Left ventricle myocardium inferior (tissue), 1 donor: ENCODE measurements around the gene TXNIP. TPM values are rescaled to one million over a fixed set of nuclear protein-coding genes. Genes with fewer than 3 reads are reported as not detected.

ENCODE experiments used
- DNase-seq: peaks from one replicate; pipeline ENCODE4 v3.0.0-alpha.2; 2020
- H3K27ac ChIP-seq: fragments of 200-600 bp; replicated peaks from 2 replicates; pipeline ENCODE4 v1.8.0; 2021
- H3K27me3 ChIP-seq: fragments of 200-600 bp; 2 replicates; pipeline ENCODE4 v1.8.0; 2021; ENCODE audit warnings: low read depth
- H3K36me3 ChIP-seq: fragments of 200-600 bp; 2 replicates; pipeline ENCODE4 v1.8.0; 2021
- H3K4me1 ChIP-seq: fragments of 200-600 bp; 2 replicates; pipeline ENCODE4 v1.8.0; 2021
- H3K4me3 ChIP-seq: fragments of 200-600 bp; 2 replicates; pipeline ENCODE4 v1.8.0; 2021; ENCODE audit warnings: mild to moderate bottlenecking, moderate library complexity
- H3K9me3 ChIP-seq: fragments of 200-600 bp; replicated peaks from 2 replicates; pipeline ENCODE4 v1.8.0; 2021
- CTCF ChIP-seq: fragments of 200-600 bp; IDR thresholded peaks from 2 replicates; pipeline ENCODE4 v1.8.0; 2021; ENCODE audit warnings: antibody characterized with exemption, mild to moderate bottlenecking, borderline replicate concordance
- intact Hi-C: fragments of 100-400 bp; cut with micrococcal nuclease; formaldehyde crosslinking; loops from one replicate; pipeline ENCODE4 v1.11.0; 2022
- long read RNA-seq: library from polyadenylated mRNA; unstranded; transcript quantifications from one replicate; pipeline ENCODE4 v2.0.0, GENCODE V29; 2021
- total RNA-seq: library from RNA; stranded (reverse); fragmentation: NEBNext Ultra II Directional; extraction: Animal tissue kit (Norgen Biotek cat#: 25700); gene quantifications from one replicate; pipeline ENCODE4 v1.2.1, GENCODE V29; 2021
- donor health status: DM: no; HTN: yes; CAD: no; lungs with severe emphysema.

TXNIP gene
- total RNA-seq: 753 TPM
- long read RNA-seq, transcript TXNIP-202 (2 exons, 509 nt): minor isoform, 5 of 406 reads
- long read RNA-seq, transcript TXNIP-204 (8 exons, 2,926 nt): major isoform, 313 of 406 reads
- long read RNA-seq, partial matches to known transcripts: 66 of 406 reads
- long read RNA-seq, other reads (novel, unspliced or antisense): 19 of 406 reads

- DNase-seq: peak; percentile 99
- no peaks in the 10 kb centered on the region for H3K27me3 ChIP-seq
- TF ChIP-seq CTCF: no peak
- H3K4me3 ChIP-seq: peak within 1 kb of the TSS; percentile 86
- intact Hi-C loops: no loop called here
- H3K9me3 ChIP-seq: no peaks in the 10 kb centered on the region
- peaks cover 88% of the 10 kb centered on the region for H3K4me1 ChIP-seq
- H3K36me3 ChIP-seq: peaks cover 40% of the 10 kb centered on the region
- H3K27ac ChIP-seq: peak within 1 kb of the TSS; percentile 99
Observed at GRCh38 chr1:145996433-145997015, at the start of gene TXNIP. TSS of gene TXNIP (minus strand) at chr1:145996579. CDS start at chr1:145996266, 313 bp downstream.

- Histone ChIP-seq H3K4me1 (peaks cover 31% of the 10 kb centered on the region), H3K4me3 (peak overlapping the region; percentile 69), H3K9me3 (no peaks in the 10 kb centered on the region), H3K36me3 (no peaks in the 10 kb centered on the region), H3K27me3 (no peaks in the 10 kb centered on the region), H3K27ac (peak overlapping the region; percentile 87)
- DNase-seq: no peak
- no peak for TF ChIP-seq CTCF
- intact Hi-C loops: no loop called here
Observed at GRCh38 chr1:146039844-146040194, 43.4 kb upstream of the TXNIP start.

- Histone ChIP-seq H3K9me3 (no peaks in the 10 kb centered on the region), H3K27me3 (no peaks in the 10 kb centered on the region), H3K4me3 (peak overlapping the region; percentile 69), H3K27ac (peak overlapping the region; percentile 87), H3K4me1 (peaks cover 31% of the 10 kb centered on the region), H3K36me3 (no peaks in the 10 kb centered on the region)
- no peak for TF ChIP-seq CTCF
- intact Hi-C loops: no loop called here
- DNase-seq: peak; percentile 77
Observed at GRCh38 chr1:146036965-146037646, 40.7 kb upstream of the TXNIP start.

GRCh38 chr1:146036241-146036964 is 40.0 kb upstream of the TXNIP start:
- Histone ChIP-seq H3K27me3 (no peaks in the 10 kb centered on the region), H3K9me3 (no peaks in the 10 kb centered on the region), H3K4me1 (peaks cover 31% of the 10 kb centered on the region), H3K36me3 (no peaks in the 10 kb centered on the region), H3K27ac (peak overlapping the region; percentile 87), H3K4me3 (peak overlapping the region; percentile 69)
- DNase-seq: no peak
- TF ChIP-seq CTCF: no peak
- intact Hi-C loops: no loop called here

GRCh38 chr1:146035048-146035423 is 38.7 kb upstream of the TXNIP start:
- Histone ChIP-seq H3K27ac (peak overlapping the region; percentile 50), H3K9me3 (no peaks in the 10 kb centered on the region), H3K4me1 (peaks cover 31% of the 10 kb centered on the region), H3K27me3 (no peaks in the 10 kb centered on the region), H3K4me3 (peak overlapping the region; percentile 69), H3K36me3 (no peaks in the 10 kb centered on the region)
- DNase-seq: no peak
- intact Hi-C loops: no loop called here
- no peak for TF ChIP-seq CTCF
